Stimulated activated naive B cell treated with anti-CD40 and anti-IgM and Interleukin-4, amounts not matched to agents 10 μg/mL and 1 μg/mL and 100 μg/mL, for 72 hours (primary cell): ENCODE data around the gene BSPH1.

Source experiments
- ATAC-seq, 2 donors: fragments of 150-1000 bp; cut with Tn5 transposase; replicated peaks; 2 replicates each; pipeline ENCODE4 v1.10.0; 2021; ENCODE audit warnings: moderate library complexity in 1 of 2
- DNase-seq: peaks from one replicate; pipeline ENCODE4 v3.0.0; 2021
- H3K27ac Mint-ChIP-seq: one replicate; pipeline ENCODE4 v1.8.0; 2022; ENCODE audit warnings: mild to moderate bottlenecking, mixed read lengths
- H3K27me3 Mint-ChIP-seq, 2 donors: one replicate each; pipeline ENCODE4 v1.8.0; 2022; ENCODE audit warnings: mixed read lengths in 2 of 2
- H3K36me3 Mint-ChIP-seq, 2 donors: one replicate each; pipeline ENCODE4 v1.8.0; 2022; ENCODE audit warnings: mixed read lengths in 2 of 2, mild to moderate bottlenecking in 1 of 2
- H3K4me1 Mint-ChIP-seq, 2 donors: one replicate each; pipeline ENCODE4 v1.8.0; 2022; ENCODE audit warnings: mixed read lengths in 2 of 2, mild to moderate bottlenecking in 1 of 2
- H3K4me3 Mint-ChIP-seq, 2 donors: one replicate each; pipeline ENCODE4 v1.8.0; 2022; ENCODE audit warnings: mild to moderate bottlenecking in 2 of 2, mixed read lengths in 2 of 2, moderate library complexity in 1 of 2
- H3K9me3 Mint-ChIP-seq, 2 donors: one replicate each; pipeline ENCODE4 v1.8.0; 2022; ENCODE audit warnings: mixed read lengths in 2 of 2, mild to moderate bottlenecking in 1 of 2

Gene BSPH1, protein sequence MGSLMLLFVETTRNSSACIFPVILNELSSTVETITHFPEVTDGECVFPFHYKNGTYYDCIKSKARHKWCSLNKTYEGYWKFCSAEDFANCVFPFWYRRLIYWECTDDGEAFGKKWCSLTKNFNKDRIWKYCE

DNA sequence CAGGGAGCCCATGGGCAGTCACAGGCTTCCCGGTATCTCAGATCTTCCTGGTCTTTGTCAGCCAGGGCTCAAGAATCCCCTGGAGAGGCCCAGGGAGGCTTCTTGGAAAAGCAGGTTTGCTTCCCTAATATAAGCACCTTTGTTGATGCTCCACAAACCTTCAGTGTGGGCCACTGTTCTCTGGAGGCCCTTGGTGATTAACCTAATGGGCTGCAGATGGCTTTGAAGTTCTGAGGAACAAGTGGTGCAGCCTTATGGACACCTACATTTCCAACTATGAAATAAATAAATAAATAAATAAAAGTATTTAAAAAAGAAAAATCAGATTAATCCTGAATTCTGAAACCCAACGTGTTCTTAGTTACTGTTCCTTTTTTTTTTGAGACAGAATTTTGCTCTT, at the start of gene BSPH1:
BSPH1 (minus strand) TSS at position 101 of the 400 bp plus-strand sequence; CDS start at position 12, 89 bp downstream.
- peaks cover 0 to 3% of the 10 kb centered on the region in 2 donors for H3K9me3 Mint-ChIP-seq
- no peaks in the 10 kb centered on the region for H3K4me1 Mint-ChIP-seq
- DNase-seq (no peak), ATAC-seq (no peak)
- H3K27me3 Mint-ChIP-seq: peaks cover 41% of the 10 kb centered on the region in 2 donors
- no peak within 1 kb of the TSS for H3K4me3 Mint-ChIP-seq
- no peak within 1 kb of the TSS for H3K27ac Mint-ChIP-seq
- H3K36me3 Mint-ChIP-seq: no peaks in the 10 kb centered on the region

DNA sequence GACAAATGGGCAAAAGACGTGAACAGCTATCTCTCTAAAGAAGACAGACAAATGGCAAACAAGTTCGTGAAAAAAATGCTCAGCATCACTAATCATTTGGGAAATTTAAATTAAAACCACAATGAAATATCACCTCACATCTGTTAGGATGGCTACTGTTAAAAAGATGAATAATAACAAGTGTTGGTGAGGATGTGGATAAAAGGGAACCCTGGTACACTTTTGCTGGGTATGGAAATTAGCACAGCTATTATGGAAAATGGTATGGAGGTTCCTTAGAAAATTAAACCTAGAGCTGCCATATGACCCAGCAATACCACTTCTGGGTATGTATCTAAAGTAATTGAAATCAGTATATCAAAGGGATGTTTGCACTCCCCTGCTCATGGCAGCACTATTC, 44.8 kb upstream of the BSPH1 start:
- Mint-ChIP-seq H3K9me3 (peaks cover 8 to 9% of the 10 kb centered on the region in 2 donors), H3K27me3 (peaks cover 39 to 47% of the 10 kb centered on the region in 2 donors), H3K27ac (no peak overlapping the region), H3K4me3 (no peak overlapping the region), H3K36me3 (peaks cover 2 to 5% of the 10 kb centered on the region in 2 donors), H3K4me1 (no peaks in the 10 kb centered on the region)
- no peak for ATAC-seq
- DNase-seq: no peak

DNA sequence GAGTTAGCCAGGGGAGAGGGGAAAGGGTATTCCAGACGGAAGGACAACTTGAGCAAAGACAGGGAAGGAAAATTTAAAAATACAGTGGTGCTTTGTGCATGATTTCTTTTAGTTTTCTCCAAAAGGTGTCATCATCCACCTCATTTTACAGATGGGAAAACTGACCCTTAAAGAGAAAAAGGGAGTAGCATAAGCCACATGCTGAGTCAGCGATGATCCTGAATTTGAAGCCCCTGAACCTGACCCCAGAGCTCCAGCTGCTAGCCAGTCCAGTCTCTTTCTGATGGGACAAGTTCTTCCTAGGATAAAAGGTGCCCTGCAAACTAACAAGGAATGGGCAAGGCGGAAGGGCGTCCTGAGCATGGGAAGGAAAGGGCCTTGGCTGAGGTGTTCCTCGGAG, 41.6 kb upstream of the BSPH1 start:
- Mint-ChIP-seq H3K36me3 (no peaks in the 10 kb centered on the region), H3K27ac (no peak overlapping the region), H3K4me1 (no peaks in the 10 kb centered on the region), H3K9me3 (peaks cover 5 to 9% of the 10 kb centered on the region in 2 donors), H3K27me3 (peaks cover 18 to 38% of the 10 kb centered on the region in 2 donors), H3K4me3 (no peak overlapping the region)
- no peak for DNase-seq
- ATAC-seq: no peak

GRCh38 chr19:48030073-48030472, 38.1 kb upstream of the BSPH1 start:
- H3K27ac Mint-ChIP-seq: no peak overlapping the region
- peaks cover 33 to 59% of the 10 kb centered on the region in 2 donors for H3K27me3 Mint-ChIP-seq
- peaks cover 0 to 3% of the 10 kb centered on the region in 2 donors for H3K36me3 Mint-ChIP-seq
- no peaks in the 10 kb centered on the region for H3K4me1 Mint-ChIP-seq
- no peak overlapping the region for H3K4me3 Mint-ChIP-seq
- peaks cover 0 to 3% of the 10 kb centered on the region in 2 donors for H3K9me3 Mint-ChIP-seq
- DNase-seq (no peak), ATAC-seq (no peak)

DNA sequence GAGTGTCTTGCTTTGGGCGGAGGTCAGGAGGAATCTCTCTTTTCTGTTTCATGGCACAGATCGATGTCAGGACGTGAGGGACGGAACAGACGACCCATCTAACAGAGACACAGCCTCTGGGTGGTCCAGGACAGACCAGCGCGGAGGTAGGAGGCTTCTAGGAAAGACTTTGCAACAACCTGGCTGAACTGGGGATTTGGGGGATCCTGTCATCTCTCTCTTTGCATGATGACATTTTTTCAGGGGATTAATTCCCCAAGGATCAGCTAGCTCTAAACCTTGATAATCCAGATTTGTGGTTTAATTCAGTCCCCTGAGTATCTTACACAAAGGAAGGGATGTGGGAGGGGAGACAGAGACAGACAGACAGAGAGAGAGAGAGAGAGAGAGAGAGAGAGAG, 37.5 kb upstream of the BSPH1 start:
- no peak for DNase-seq
- no peak overlapping the region for H3K27ac Mint-ChIP-seq
- peaks cover 0 to 3% of the 10 kb centered on the region in 2 donors for H3K36me3 Mint-ChIP-seq
- peaks cover 0 to 3% of the 10 kb centered on the region in 2 donors for H3K9me3 Mint-ChIP-seq
- peaks cover 39 to 64% of the 10 kb centered on the region in 2 donors for H3K27me3 Mint-ChIP-seq
- H3K4me1 Mint-ChIP-seq: no peaks in the 10 kb centered on the region
- no peak for ATAC-seq
- H3K4me3 Mint-ChIP-seq: no peak overlapping the region

DNA sequence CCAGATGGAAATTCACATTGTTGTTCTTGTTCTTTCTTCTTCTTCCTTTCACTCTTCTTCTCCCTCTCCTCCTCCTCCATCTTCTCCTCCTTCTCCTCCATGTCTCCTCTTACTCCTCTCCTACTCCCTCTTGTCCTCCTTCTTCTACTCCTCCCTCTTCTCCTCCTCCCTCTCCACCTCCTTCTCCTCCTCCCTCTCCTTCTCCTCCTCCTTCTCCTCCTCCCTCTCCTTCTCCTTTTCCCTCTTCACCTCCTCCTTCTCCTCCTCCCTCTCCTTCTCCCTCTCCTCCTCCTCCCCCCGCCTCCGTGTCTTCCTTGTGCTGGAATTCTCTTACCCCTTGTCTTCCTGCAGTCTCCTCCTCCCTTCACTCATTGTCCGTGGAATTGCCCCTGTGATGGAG, 33.5 kb upstream of the BSPH1 start:
- ATAC-seq: no peak
- Mint-ChIP-seq H3K4me1 (no peaks in the 10 kb centered on the region), H3K36me3 (peaks cover 0 to 3% of the 10 kb centered on the region in 2 donors), H3K27ac (no peak overlapping the region), H3K27me3 (peaks cover 38 to 66% of the 10 kb centered on the region in 2 donors), H3K4me3 (no peak overlapping the region), H3K9me3 (peaks cover 4 to 5% of the 10 kb centered on the region in 2 donors)
- no peak for DNase-seq

DNA sequence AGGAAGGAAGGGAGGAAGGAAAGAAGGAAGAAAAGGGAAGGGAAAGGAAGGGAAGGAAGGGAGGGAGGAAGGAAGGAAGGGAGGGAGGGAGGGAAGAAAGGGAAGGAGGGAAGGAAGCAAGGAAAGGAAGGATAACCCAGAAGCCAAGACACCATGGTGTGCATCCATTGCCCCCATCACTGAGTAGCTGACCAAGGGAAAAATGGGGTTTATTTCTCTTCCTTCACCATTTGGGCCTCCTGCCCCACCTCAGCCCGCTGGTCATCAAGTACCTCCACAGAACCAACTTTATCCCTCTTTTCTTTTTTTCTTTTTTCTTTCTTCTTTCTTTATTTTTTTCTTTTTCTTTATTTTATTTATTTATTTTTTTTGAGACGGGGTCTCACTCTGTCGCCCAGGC, 31.5 kb upstream of the BSPH1 start:
- H3K9me3 Mint-ChIP-seq: peaks cover 4 to 5% of the 10 kb centered on the region in 2 donors

DNA sequence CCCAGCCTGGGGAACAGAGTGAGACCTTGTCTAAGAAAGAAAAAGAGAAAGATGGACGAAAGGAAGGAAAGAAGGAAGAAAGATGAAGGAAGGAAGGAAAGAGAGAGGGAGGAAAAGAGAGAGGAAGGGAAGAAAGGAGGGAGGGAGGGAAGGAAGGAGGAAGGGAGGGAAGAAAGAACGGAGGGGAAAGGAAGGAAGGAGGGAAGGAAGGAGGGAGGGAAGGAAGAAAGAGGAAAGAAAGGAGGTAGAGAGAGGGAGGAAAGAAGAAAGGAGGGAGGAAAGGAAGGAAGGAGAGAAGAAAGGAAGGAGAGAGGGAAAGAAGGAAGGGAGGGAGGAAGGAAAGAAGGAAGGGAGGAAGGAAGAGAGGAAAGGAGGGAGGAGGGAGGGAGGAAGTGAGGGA, 31.0 kb upstream of the BSPH1 start:
- Mint-ChIP-seq H3K27ac (no peak overlapping the region), H3K4me1 (no peaks in the 10 kb centered on the region), H3K27me3 (peaks cover 37 to 56% of the 10 kb centered on the region in 2 donors), H3K36me3 (peaks cover 0 to 3% of the 10 kb centered on the region in 2 donors), H3K9me3 (peaks cover 4% of the 10 kb centered on the region in 2 donors), H3K4me3 (no peak overlapping the region)
- DNase-seq (no peak), ATAC-seq (no peak)

More for the DNA sequence above, 31.5 kb upstream of the BSPH1 start:
- Mint-ChIP-seq H3K4me3 (no peak overlapping the region), H3K4me1 (no peaks in the 10 kb centered on the region), H3K27me3 (peaks cover 40 to 59% of the 10 kb centered on the region in 2 donors), H3K36me3 (peaks cover 0 to 3% of the 10 kb centered on the region in 2 donors), H3K27ac (no peak overlapping the region)
- DNase-seq: no peak
- ATAC-seq: no peak

DNA sequence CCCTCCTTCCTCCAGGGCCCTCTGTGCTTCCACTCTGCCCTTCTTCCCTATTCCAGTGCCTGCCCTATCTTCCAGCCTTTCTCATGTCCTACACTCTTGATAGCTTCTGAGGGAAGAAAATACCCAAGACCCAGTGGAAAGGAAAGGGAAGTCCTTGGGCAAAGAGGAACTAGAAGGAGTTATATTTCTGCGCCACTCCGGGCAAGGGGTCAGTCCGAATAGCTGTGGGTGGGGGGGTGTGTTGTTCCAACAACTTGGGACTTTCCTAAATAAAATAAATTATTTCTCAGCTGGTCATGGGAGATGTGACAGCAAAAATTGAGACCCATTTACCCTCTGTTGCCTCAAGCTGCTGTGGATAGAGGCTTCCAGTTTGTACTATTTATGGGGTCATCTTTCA, 28.7 kb upstream of the BSPH1 start:
- no peaks in the 10 kb centered on the region for H3K4me1 Mint-ChIP-seq
- DNase-seq (no peak), ATAC-seq (no peak)
- no peak overlapping the region for H3K27ac Mint-ChIP-seq
- H3K9me3 Mint-ChIP-seq: peaks cover 1 to 4% of the 10 kb centered on the region in 2 donors
- no peaks in the 10 kb centered on the region for H3K36me3 Mint-ChIP-seq
- peaks cover 41 to 57% of the 10 kb centered on the region in 2 donors for H3K27me3 Mint-ChIP-seq
- no peak overlapping the region for H3K4me3 Mint-ChIP-seq

DNA sequence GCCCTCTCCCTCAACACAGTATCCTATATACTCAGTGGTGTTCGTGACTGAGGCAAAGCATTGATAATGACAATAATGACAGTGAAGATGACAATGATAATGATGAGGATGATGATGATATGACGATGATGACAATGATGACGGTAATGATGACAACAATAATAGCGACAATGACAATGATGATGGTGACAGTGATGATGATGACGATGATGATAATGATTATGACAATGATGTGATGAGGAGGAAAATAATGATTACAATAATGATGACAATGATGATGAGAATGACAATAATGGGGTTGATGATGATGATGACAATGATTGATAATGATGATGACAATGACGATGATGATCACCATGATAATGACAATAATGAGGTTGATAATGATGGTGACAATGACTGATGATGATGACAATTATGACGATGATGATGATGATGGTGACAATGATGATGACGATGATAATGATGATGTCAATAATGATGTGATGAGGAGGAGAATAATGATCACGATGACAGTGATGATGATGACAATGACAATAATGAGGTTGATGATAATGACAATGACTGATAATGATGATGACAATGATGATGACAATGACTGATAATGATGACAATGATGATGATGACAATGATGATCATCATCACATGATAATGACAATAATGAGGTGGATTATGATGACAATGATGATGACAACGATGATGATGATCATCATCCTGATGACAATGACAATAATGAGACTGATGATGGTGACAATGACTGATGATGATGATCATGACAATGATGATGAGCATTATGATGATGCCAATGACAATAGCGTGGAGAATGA, 19.2 kb upstream of the BSPH1 start:
- DNase-seq (no peak), ATAC-seq (no peak)
- H3K27me3 Mint-ChIP-seq: peaks cover 4 to 11% of the 10 kb centered on the region in 2 donors
- no peak overlapping the region for H3K27ac Mint-ChIP-seq
- H3K4me1 Mint-ChIP-seq: peaks cover 0 to 1% of the 10 kb centered on the region in 2 donors
- H3K4me3 Mint-ChIP-seq: no peak overlapping the region
- H3K9me3 Mint-ChIP-seq: peaks cover 4 to 5% of the 10 kb centered on the region in 2 donors
- H3K36me3 Mint-ChIP-seq: no peaks in the 10 kb centered on the region

- Mint-ChIP-seq H3K4me1 (peaks cover 0 to 1% of the 10 kb centered on the region in 2 donors), H3K9me3 (peaks cover 4 to 5% of the 10 kb centered on the region in 2 donors), H3K27ac (no peak overlapping the region), H3K27me3 (peaks cover 14 to 28% of the 10 kb centered on the region in 2 donors), H3K36me3 (no peaks in the 10 kb centered on the region), H3K4me3 (no peak overlapping the region)
- DNase-seq (no peak), ATAC-seq (no peak)
These were observed 14.8 kb upstream of the BSPH1 start for GRCh38 chr19:48006762-48007161.

- no peak for DNase-seq
- no peaks in the 10 kb centered on the region for H3K36me3 Mint-ChIP-seq
- no peak overlapping the region for H3K27ac Mint-ChIP-seq
- H3K4me1 Mint-ChIP-seq: peaks cover 0 to 1% of the 10 kb centered on the region in 2 donors
- H3K4me3 Mint-ChIP-seq: no peak overlapping the region
- H3K9me3 Mint-ChIP-seq: peaks cover 4 to 5% of the 10 kb centered on the region in 2 donors
- ATAC-seq: no peak
- peaks cover 14 to 28% of the 10 kb centered on the region in 2 donors for H3K27me3 Mint-ChIP-seq
These were observed 12.3 kb upstream of the BSPH1 start for GRCh38 chr19:48004236-48004635.

- peaks cover 22 to 27% of the 10 kb centered on the region in 2 donors for H3K27me3 Mint-ChIP-seq
- no peaks in the 10 kb centered on the region for H3K4me1 Mint-ChIP-seq
- no peak overlapping the region for H3K27ac Mint-ChIP-seq
- no peak for DNase-seq
- H3K36me3 Mint-ChIP-seq: no peaks in the 10 kb centered on the region
- peaks cover 0 to 3% of the 10 kb centered on the region in 2 donors for H3K9me3 Mint-ChIP-seq
- H3K4me3 Mint-ChIP-seq: no peak overlapping the region
- ATAC-seq: no peak
These were observed 8.9 kb upstream of the BSPH1 start for GRCh38 chr19:48000846-48001245.

DNA sequence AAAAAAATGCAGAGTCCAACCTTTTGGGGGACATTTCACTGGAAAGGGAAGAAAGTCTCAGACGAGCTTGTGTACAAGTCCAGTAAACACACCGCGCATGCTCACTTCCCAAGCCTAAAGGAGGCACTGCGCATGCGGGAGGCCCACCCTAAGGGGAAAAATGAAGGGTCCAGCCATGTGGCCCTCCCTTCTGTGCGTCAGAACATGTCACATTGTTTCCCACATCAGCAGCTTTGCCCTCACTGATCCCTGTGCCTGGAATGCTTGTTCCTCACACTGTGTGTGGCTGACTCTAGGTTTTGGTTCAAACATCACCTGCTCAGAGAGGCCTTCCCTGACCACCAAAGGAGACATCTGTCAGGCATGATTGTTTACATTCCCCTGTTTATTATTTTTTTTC, 6.8 kb upstream of the BSPH1 start:
- peaks cover 23 to 27% of the 10 kb centered on the region in 2 donors for H3K27me3 Mint-ChIP-seq
- H3K4me3 Mint-ChIP-seq: no peak overlapping the region
- no peak for DNase-seq
- H3K27ac Mint-ChIP-seq: no peak overlapping the region
- ATAC-seq: no peak
- no peaks in the 10 kb centered on the region for H3K36me3 Mint-ChIP-seq
- H3K9me3 Mint-ChIP-seq: peaks cover 0 to 3% of the 10 kb centered on the region in 2 donors
- H3K4me1 Mint-ChIP-seq: no peaks in the 10 kb centered on the region

GRCh38 chr19:47996230-47996727, 4.3 kb upstream of the BSPH1 start:
- ATAC-seq (no peak), DNase-seq (no peak)
- H3K4me1 Mint-ChIP-seq: no peaks in the 10 kb centered on the region
- H3K27me3 Mint-ChIP-seq: peaks cover 26 to 27% of the 10 kb centered on the region in 2 donors
- no peak overlapping the region for H3K4me3 Mint-ChIP-seq
- H3K9me3 Mint-ChIP-seq: peaks cover 0 to 3% of the 10 kb centered on the region in 2 donors
- no peaks in the 10 kb centered on the region for H3K36me3 Mint-ChIP-seq
- H3K27ac Mint-ChIP-seq: no peak overlapping the region
